Measurements from ENCODE around the gene NRXN3.

NRXN3 gene

GRCh38 chr14:79613625-79614024 is 1443.5 kb downstream of the NRXN3 start:
- no peak for DNase-seq

- no peak for DNase-seq
Observed at GRCh38 chr14:79614448-79614847, 1444.3 kb downstream of the NRXN3 start.

- DNase-seq, result no peak
Observed at GRCh38 chr14:79627058-79627457, 1456.9 kb downstream of the NRXN3 start.

- DNase-seq, result no peak
Observed at GRCh38 chr14:79629411-79630287, 1459.5 kb downstream of the NRXN3 start.

- no peak for DNase-seq
Observed at GRCh38 chr14:79630288-79630960, 1460.3 kb downstream of the NRXN3 start.

GRCh38 chr14:79631276-79631675 is 1461.1 kb downstream of the NRXN3 start:
- no peak for DNase-seq

GRCh38 chr14:79638672-79639266 is 1468.6 kb downstream of the NRXN3 start:
- DNase-seq, result no peak

- DNase-seq, result no peak
Observed at GRCh38 chr14:79639613-79640012, 1469.4 kb downstream of the NRXN3 start.

GRCh38 chr14:79641371-79641770 is 1471.2 kb downstream of the NRXN3 start:
- no peak for DNase-seq

- no peak for DNase-seq
Observed at GRCh38 chr14:79643132-79643531, 1473.0 kb downstream of the NRXN3 start.

- no peak for DNase-seq
Observed at GRCh38 chr14:79645753-79646362, 1475.7 kb downstream of the NRXN3 start.

GRCh38 chr14:79649856-79650255 is 1479.7 kb downstream of the NRXN3 start:
- no peak for DNase-seq

- no peak for DNase-seq
Observed at GRCh38 chr14:79652513-79653307, 1482.5 kb downstream of the NRXN3 start.

- DNase-seq, result no peak
Observed at GRCh38 chr14:79656056-79656455, 1485.9 kb downstream of the NRXN3 start.

GRCh38 chr14:79656496-79656895 is 1486.3 kb downstream of the NRXN3 start:
- no peak for DNase-seq

GRCh38 chr14:79658221-79658620 is 1488.0 kb downstream of the NRXN3 start:
- no peak for DNase-seq

- no peak for DNase-seq
Observed at GRCh38 chr14:79658769-79659168, 1488.6 kb downstream of the NRXN3 start.

GRCh38 chr14:79660053-79660939 is 1490.1 kb downstream of the NRXN3 start:
- DNase-seq, result no peak

- DNase-seq, result no peak
Observed at GRCh38 chr14:79661752-79662151, 1491.6 kb downstream of the NRXN3 start.

GRCh38 chr14:79663453-79663852 is 1493.3 kb downstream of the NRXN3 start:
- no peak for DNase-seq

- DNase-seq, result no peak
Observed at GRCh38 chr14:79665556-79665955, 1495.4 kb downstream of the NRXN3 start.

GRCh38 chr14:79668951-79669350 is 1498.8 kb downstream of the NRXN3 start:
- DNase-seq, result no peak

Measured in stimulated activated CD8-positive, alpha-beta memory T cell treated with anti-CD3 and anti-CD28 coated beads, Interleukin-4, amount 100 ng/mL, for 48 hours (primary cell).